C4-2B (cell line): Measurements from ENCODE around the gene MXRA8.

ENCODE experiments used
- CTCF ChIP-seq: fragments of 450-650 bp; conservative IDR thresholded peaks from 2 replicates; pipeline ENCODE4 v1.5.1; 2017; ENCODE audit warnings: mild to moderate bottlenecking
- ZFX ChIP-seq: fragments of 450-650 bp; IDR thresholded peaks from 2 replicates; pipeline ENCODE4 v1.6.1; 2017

DNA sequence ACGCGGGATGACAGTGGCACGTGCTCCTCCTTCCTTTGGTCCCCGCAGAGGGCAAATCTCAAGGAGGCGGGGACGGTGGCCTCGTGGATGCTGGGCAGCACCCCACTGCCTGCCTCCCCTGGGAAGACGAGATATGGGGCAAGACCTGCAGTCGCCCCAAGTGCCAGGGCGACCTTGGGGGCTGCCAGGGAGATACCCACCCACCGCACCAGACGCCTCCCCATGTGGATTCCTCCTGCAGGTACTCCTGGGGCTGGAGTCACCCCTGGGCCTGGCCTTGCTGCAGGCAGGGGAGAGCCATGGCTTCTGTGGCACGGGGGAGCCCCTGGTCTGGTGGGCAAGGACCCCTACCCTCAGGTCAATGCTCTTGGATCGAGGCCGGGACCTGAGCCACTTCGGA, 22.5 kb upstream of the MXRA8 start:
- TF ChIP-seq CTCF (no peak), ZFX (no peak)
